ENCODE measurements around the gene ULK3.

ULK3 gene

GRCh38 chr15:74809242-74809641 is 33.7 kb downstream of the ULK3 start:
- H3K4me1 ChIP-seq (ENCODE audit: control insufficient read depth, insufficient read depth, low read length), result no peaks in the 10 kb centered on the region
- no peak overlapping the region for H3K27ac ChIP-seq (ENCODE audit: low read length)
- no peak overlapping the region for H3K9ac ChIP-seq (ENCODE audit: low read length in 2 of 2)
- no peaks in the 10 kb centered on the region for H3K27me3 ChIP-seq (ENCODE audit: control insufficient read depth in 1 of 2, insufficient read depth in 2 of 2, low read length in 2 of 2)
- H3K36me3 ChIP-seq (ENCODE audit: control insufficient read depth in 2 of 2, insufficient read depth in 2 of 2, low read length in 2 of 2), result peaks cover 0 to 1% of the 10 kb centered on the region in 2 donors
- H3K4me3 ChIP-seq (ENCODE audit: low read length in 2 of 2), result no peak overlapping the region
- H3K9me3 ChIP-seq (ENCODE audit: control insufficient read depth in 2 of 2, low read length in 2 of 2), result no peaks in the 10 kb centered on the region

- peaks cover 0 to 3% of the 10 kb centered on the region in 2 donors for H3K36me3 ChIP-seq (ENCODE audit: control insufficient read depth in 2 of 2, insufficient read depth in 2 of 2, low read length in 2 of 2)
Observed at GRCh38 chr15:74808840-74809229, 34.1 kb downstream of the ULK3 start.

GRCh38 chr15:74808078-74808839 is 34.7 kb downstream of the ULK3 start:
- Histone ChIP-seq H3K4me1 (ENCODE audit: control insufficient read depth, insufficient read depth, low read length) (no peaks in the 10 kb centered on the region), H3K27me3 (ENCODE audit: control insufficient read depth in 1 of 2, insufficient read depth in 2 of 2, low read length in 2 of 2) (no peaks in the 10 kb centered on the region), H3K9ac (ENCODE audit: low read length in 2 of 2) (peak overlapping the region in 1 of 2 donors; percentile 13), H3K9me3 (ENCODE audit: control insufficient read depth in 2 of 2, low read length in 2 of 2) (no peaks in the 10 kb centered on the region), H3K27ac (ENCODE audit: low read length) (no peak overlapping the region), H3K4me3 (ENCODE audit: low read length in 2 of 2) (no peak overlapping the region), H3K36me3 (ENCODE audit: control insufficient read depth in 2 of 2, insufficient read depth in 2 of 2, low read length in 2 of 2) (peaks cover 0 to 8% of the 10 kb centered on the region in 2 donors)

More at GRCh38 chr15:74808840-74809229, 34.1 kb downstream of the ULK3 start:
- Histone ChIP-seq H3K4me1 (ENCODE audit: control insufficient read depth, insufficient read depth, low read length) (no peaks in the 10 kb centered on the region), H3K9me3 (ENCODE audit: control insufficient read depth in 2 of 2, low read length in 2 of 2) (no peaks in the 10 kb centered on the region), H3K27ac (ENCODE audit: low read length) (no peak overlapping the region), H3K4me3 (ENCODE audit: low read length in 2 of 2) (no peak overlapping the region), H3K9ac (ENCODE audit: low read length in 2 of 2) (peak overlapping the region in 1 of 2 donors; percentile 13), H3K27me3 (ENCODE audit: control insufficient read depth in 1 of 2, insufficient read depth in 2 of 2, low read length in 2 of 2) (no peaks in the 10 kb centered on the region)

GRCh38 chr15:74807282-74807681 is 35.7 kb downstream of the ULK3 start:
- Histone ChIP-seq H3K27ac (ENCODE audit: low read length) (no peak overlapping the region), H3K9me3 (ENCODE audit: control insufficient read depth in 2 of 2, low read length in 2 of 2) (no peaks in the 10 kb centered on the region), H3K9ac (ENCODE audit: low read length in 2 of 2) (no peak overlapping the region), H3K4me3 (ENCODE audit: low read length in 2 of 2) (no peak overlapping the region), H3K4me1 (ENCODE audit: control insufficient read depth, insufficient read depth, low read length) (no peaks in the 10 kb centered on the region), H3K36me3 (ENCODE audit: control insufficient read depth in 2 of 2, insufficient read depth in 2 of 2, low read length in 2 of 2) (peaks cover 0 to 8% of the 10 kb centered on the region in 2 donors), H3K27me3 (ENCODE audit: control insufficient read depth in 1 of 2, insufficient read depth in 2 of 2, low read length in 2 of 2) (no peaks in the 10 kb centered on the region)

GRCh38 chr15:74804935-74805334 is 38.0 kb downstream of the ULK3 start:
- Histone ChIP-seq H3K27me3 (ENCODE audit: control insufficient read depth in 1 of 2, insufficient read depth in 2 of 2, low read length in 2 of 2) (no peaks in the 10 kb centered on the region), H3K36me3 (ENCODE audit: control insufficient read depth in 2 of 2, insufficient read depth in 2 of 2, low read length in 2 of 2) (peaks cover 5 to 15% of the 10 kb centered on the region in 2 donors), H3K9ac (ENCODE audit: low read length in 2 of 2) (peak overlapping the region in 1 of 2 donors; percentile 21), H3K27ac (ENCODE audit: low read length) (no peak overlapping the region), H3K4me3 (ENCODE audit: low read length in 2 of 2) (no peak overlapping the region), H3K9me3 (ENCODE audit: control insufficient read depth in 2 of 2, low read length in 2 of 2) (no peaks in the 10 kb centered on the region), H3K4me1 (ENCODE audit: control insufficient read depth, insufficient read depth, low read length) (peaks cover 2% of the 10 kb centered on the region)

GRCh38 chr15:74802862-74803447 is 40.0 kb downstream of the ULK3 start:
- no peak overlapping the region for H3K9ac ChIP-seq (ENCODE audit: low read length in 2 of 2)
- no peak overlapping the region for H3K27ac ChIP-seq (ENCODE audit: low read length)
- no peak overlapping the region for H3K4me3 ChIP-seq (ENCODE audit: low read length in 2 of 2)
- H3K9me3 ChIP-seq (ENCODE audit: control insufficient read depth in 2 of 2, low read length in 2 of 2), result no peaks in the 10 kb centered on the region
- H3K4me1 ChIP-seq (ENCODE audit: control insufficient read depth, insufficient read depth, low read length), result peaks cover 5% of the 10 kb centered on the region
- H3K36me3 ChIP-seq (ENCODE audit: control insufficient read depth in 2 of 2, insufficient read depth in 2 of 2, low read length in 2 of 2), result peaks cover 15 to 22% of the 10 kb centered on the region in 2 donors
- no peaks in the 10 kb centered on the region for H3K27me3 ChIP-seq (ENCODE audit: control insufficient read depth in 1 of 2, insufficient read depth in 2 of 2, low read length in 2 of 2)

GRCh38 chr15:74802290-74802689 is 40.7 kb downstream of the ULK3 start:
- no peak overlapping the region for H3K27ac ChIP-seq (ENCODE audit: low read length)
- no peak overlapping the region for H3K4me3 ChIP-seq (ENCODE audit: low read length in 2 of 2)
- H3K9me3 ChIP-seq (ENCODE audit: control insufficient read depth in 2 of 2, low read length in 2 of 2), result no peaks in the 10 kb centered on the region
- H3K4me1 ChIP-seq (ENCODE audit: control insufficient read depth, insufficient read depth, low read length), result peaks cover 5% of the 10 kb centered on the region
- no peaks in the 10 kb centered on the region for H3K27me3 ChIP-seq (ENCODE audit: control insufficient read depth in 1 of 2, insufficient read depth in 2 of 2, low read length in 2 of 2)
- H3K36me3 ChIP-seq (ENCODE audit: control insufficient read depth in 2 of 2, insufficient read depth in 2 of 2, low read length in 2 of 2), result peaks cover 15 to 22% of the 10 kb centered on the region in 2 donors
- no peak overlapping the region for H3K9ac ChIP-seq (ENCODE audit: low read length in 2 of 2)

- H3K27ac ChIP-seq (ENCODE audit: low read length), result no peak overlapping the region
- H3K9me3 ChIP-seq (ENCODE audit: control insufficient read depth in 2 of 2, low read length in 2 of 2), result no peaks in the 10 kb centered on the region
- peaks cover 15 to 22% of the 10 kb centered on the region in 2 donors for H3K36me3 ChIP-seq (ENCODE audit: control insufficient read depth in 2 of 2, insufficient read depth in 2 of 2, low read length in 2 of 2)
- no peaks in the 10 kb centered on the region for H3K27me3 ChIP-seq (ENCODE audit: control insufficient read depth in 1 of 2, insufficient read depth in 2 of 2, low read length in 2 of 2)
- peaks cover 5% of the 10 kb centered on the region for H3K4me1 ChIP-seq (ENCODE audit: control insufficient read depth, insufficient read depth, low read length)
- H3K4me3 ChIP-seq (ENCODE audit: low read length in 2 of 2), result no peak overlapping the region
- H3K9ac ChIP-seq (ENCODE audit: low read length in 2 of 2), result no peak overlapping the region
Observed at GRCh38 chr15:74801311-74801997, 41.5 kb downstream of the ULK3 start.

GRCh38 chr15:74800559-74801094 is 42.3 kb downstream of the ULK3 start:
- Histone ChIP-seq H3K27me3 (ENCODE audit: control insufficient read depth in 1 of 2, insufficient read depth in 2 of 2, low read length in 2 of 2) (no peaks in the 10 kb centered on the region), H3K27ac (ENCODE audit: low read length) (no peak overlapping the region), H3K36me3 (ENCODE audit: control insufficient read depth in 2 of 2, insufficient read depth in 2 of 2, low read length in 2 of 2) (peaks cover 15 to 22% of the 10 kb centered on the region in 2 donors), H3K9ac (ENCODE audit: low read length in 2 of 2) (no peak overlapping the region), H3K4me1 (ENCODE audit: control insufficient read depth, insufficient read depth, low read length) (peaks cover 5% of the 10 kb centered on the region), H3K4me3 (ENCODE audit: low read length in 2 of 2) (no peak overlapping the region), H3K9me3 (ENCODE audit: control insufficient read depth in 2 of 2, low read length in 2 of 2) (no peaks in the 10 kb centered on the region)

GRCh38 chr15:74799856-74800558 is 42.9 kb downstream of the ULK3 start:
- H3K9ac ChIP-seq (ENCODE audit: low read length in 2 of 2), result no peak overlapping the region
- no peaks in the 10 kb centered on the region for H3K9me3 ChIP-seq (ENCODE audit: control insufficient read depth in 2 of 2, low read length in 2 of 2)
- peaks cover 5% of the 10 kb centered on the region for H3K4me1 ChIP-seq (ENCODE audit: control insufficient read depth, insufficient read depth, low read length)
- H3K27me3 ChIP-seq (ENCODE audit: control insufficient read depth in 1 of 2, insufficient read depth in 2 of 2, low read length in 2 of 2), result no peaks in the 10 kb centered on the region
- H3K4me3 ChIP-seq (ENCODE audit: low read length in 2 of 2), result no peak overlapping the region
- H3K27ac ChIP-seq (ENCODE audit: low read length), result no peak overlapping the region
- H3K36me3 ChIP-seq (ENCODE audit: control insufficient read depth in 2 of 2, insufficient read depth in 2 of 2, low read length in 2 of 2), result peaks cover 15 to 22% of the 10 kb centered on the region in 2 donors
